Measurements from ENCODE around the gene C3. TPM values are rescaled to one million over a fixed set of nuclear protein-coding genes. Genes with fewer than 3 reads are reported as not detected.

The C3 gene
- total and polyA plus RNA-seq, 2 experiments from 2014 or later, result 5.1 to 17.7 TPM

DNA sequence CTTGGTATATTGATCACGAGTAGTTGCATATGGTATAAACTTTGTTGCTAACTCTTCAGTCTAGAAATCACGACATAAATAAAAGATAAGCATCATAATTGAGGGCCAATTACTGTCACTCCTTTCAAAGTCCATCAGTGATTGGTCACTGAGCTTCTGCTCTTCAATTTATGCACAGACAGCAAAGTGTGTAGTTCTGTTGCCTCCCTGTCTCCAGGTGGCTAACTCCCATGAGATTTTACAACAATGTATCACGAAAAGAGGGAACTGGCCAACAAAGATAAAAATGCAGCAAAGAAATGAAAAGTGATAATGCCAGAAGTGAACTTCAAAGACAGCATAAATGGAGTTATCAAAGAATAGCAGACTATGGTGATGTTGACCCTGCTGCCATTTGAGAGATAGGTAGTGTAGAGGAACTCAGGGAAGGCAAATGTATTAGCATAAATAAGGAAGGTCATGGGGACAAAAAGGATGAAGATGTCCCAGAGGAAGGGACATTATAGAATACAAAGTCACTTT is 37.8 kb downstream of the C3 start:
- Mint-ChIP-seq H3K36me3 (ENCODE audit: low read depth) (peaks cover 62% of the 10 kb centered on the region), H3K27ac (no peak overlapping the region), H3K4me1 (no peaks in the 10 kb centered on the region), H3K27me3 (ENCODE audit: insufficient read depth, low read depth, poor library complexity) (peaks cover 9% of the 10 kb centered on the region), H3K4me3 (no peak overlapping the region), H3K9me3 (peaks cover 98% of the 10 kb centered on the region)
- Histone ChIP-seq H3K4me2 (no peak overlapping the region), H3K9me2 (ENCODE audit: insufficient read depth) (no peaks in the 10 kb centered on the region), H3K27me3 (ENCODE audit: insufficient read depth) (no peaks in the 10 kb centered on the region), H4K20me1 (replicated peaks; ENCODE audit: insufficient read depth) (no peaks in the 10 kb centered on the region), H3K4me3 (no peak overlapping the region), H3K27ac (ENCODE audit: low read depth) (no peak overlapping the region), H3K36me3 (ENCODE audit: insufficient read depth) (no peaks in the 10 kb centered on the region), H3K4me1 (ENCODE audit: insufficient read depth) (no peaks in the 10 kb centered on the region), H2AFZ (no peak overlapping the region), H3K79me2 (replicated peaks; ENCODE audit: insufficient read depth) (no peaks in the 10 kb centered on the region), H3F3A (replicated peaks; ENCODE audit: low read depth) (no peaks in the 10 kb centered on the region)
- TF ChIP-seq ETS1 (IDR thresholded peaks at IDR 0.05) (no peak), REST (IDR thresholded peaks at IDR 0.05; ENCODE audit: unreplicated experiment) (no peak), ZNF114 (CRISPR knock-in tag; IDR thresholded peaks at IDR 0.05) (no peak), CREB1 (CRISPR knock-in tag; IDR thresholded peaks at IDR 0.05; ENCODE audit: low read depth) (no peak), JUNB (IDR thresholded peaks at IDR 0.05; ENCODE audit: unreplicated experiment) (no peak), EZH2phosphoT487 (IDR thresholded peaks at IDR 0.05; ENCODE audit: unreplicated experiment) (no peak), STAT1 (IDR thresholded peaks at IDR 0.05; ENCODE audit: unreplicated experiment) (no peak), EZH2 (IDR thresholded peaks at IDR 0.05; ENCODE audit: low read depth, unreplicated experiment) (no peak), NANOG (IDR thresholded peaks at IDR 0.05; ENCODE audit: borderline replicate concordance) (no peak)
- TF ChIP-seq, protein P1, sequence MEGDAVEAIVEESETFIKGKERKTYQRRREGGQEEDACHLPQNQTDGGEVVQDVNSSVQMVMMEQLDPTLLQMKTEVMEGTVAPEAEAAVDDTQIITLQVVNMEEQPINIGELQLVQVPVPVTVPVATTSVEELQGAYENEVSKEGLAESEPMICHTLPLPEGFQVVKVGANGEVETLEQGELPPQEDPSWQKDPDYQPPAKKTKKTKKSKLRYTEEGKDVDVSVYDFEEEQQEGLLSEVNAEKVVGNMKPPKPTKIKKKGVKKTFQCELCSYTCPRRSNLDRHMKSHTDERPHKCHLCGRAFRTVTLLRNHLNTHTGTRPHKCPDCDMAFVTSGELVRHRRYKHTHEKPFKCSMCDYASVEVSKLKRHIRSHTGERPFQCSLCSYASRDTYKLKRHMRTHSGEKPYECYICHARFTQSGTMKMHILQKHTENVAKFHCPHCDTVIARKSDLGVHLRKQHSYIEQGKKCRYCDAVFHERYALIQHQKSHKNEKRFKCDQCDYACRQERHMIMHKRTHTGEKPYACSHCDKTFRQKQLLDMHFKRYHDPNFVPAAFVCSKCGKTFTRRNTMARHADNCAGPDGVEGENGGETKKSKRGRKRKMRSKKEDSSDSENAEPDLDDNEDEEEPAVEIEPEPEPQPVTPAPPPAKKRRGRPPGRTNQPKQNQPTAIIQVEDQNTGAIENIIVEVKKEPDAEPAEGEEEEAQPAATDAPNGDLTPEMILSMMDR (conservative IDR thresholded peaks at IDR 0.05; ENCODE audit: low read depth in 2 of 2), result no peak
- TF ChIP-seq, protein P2, sequence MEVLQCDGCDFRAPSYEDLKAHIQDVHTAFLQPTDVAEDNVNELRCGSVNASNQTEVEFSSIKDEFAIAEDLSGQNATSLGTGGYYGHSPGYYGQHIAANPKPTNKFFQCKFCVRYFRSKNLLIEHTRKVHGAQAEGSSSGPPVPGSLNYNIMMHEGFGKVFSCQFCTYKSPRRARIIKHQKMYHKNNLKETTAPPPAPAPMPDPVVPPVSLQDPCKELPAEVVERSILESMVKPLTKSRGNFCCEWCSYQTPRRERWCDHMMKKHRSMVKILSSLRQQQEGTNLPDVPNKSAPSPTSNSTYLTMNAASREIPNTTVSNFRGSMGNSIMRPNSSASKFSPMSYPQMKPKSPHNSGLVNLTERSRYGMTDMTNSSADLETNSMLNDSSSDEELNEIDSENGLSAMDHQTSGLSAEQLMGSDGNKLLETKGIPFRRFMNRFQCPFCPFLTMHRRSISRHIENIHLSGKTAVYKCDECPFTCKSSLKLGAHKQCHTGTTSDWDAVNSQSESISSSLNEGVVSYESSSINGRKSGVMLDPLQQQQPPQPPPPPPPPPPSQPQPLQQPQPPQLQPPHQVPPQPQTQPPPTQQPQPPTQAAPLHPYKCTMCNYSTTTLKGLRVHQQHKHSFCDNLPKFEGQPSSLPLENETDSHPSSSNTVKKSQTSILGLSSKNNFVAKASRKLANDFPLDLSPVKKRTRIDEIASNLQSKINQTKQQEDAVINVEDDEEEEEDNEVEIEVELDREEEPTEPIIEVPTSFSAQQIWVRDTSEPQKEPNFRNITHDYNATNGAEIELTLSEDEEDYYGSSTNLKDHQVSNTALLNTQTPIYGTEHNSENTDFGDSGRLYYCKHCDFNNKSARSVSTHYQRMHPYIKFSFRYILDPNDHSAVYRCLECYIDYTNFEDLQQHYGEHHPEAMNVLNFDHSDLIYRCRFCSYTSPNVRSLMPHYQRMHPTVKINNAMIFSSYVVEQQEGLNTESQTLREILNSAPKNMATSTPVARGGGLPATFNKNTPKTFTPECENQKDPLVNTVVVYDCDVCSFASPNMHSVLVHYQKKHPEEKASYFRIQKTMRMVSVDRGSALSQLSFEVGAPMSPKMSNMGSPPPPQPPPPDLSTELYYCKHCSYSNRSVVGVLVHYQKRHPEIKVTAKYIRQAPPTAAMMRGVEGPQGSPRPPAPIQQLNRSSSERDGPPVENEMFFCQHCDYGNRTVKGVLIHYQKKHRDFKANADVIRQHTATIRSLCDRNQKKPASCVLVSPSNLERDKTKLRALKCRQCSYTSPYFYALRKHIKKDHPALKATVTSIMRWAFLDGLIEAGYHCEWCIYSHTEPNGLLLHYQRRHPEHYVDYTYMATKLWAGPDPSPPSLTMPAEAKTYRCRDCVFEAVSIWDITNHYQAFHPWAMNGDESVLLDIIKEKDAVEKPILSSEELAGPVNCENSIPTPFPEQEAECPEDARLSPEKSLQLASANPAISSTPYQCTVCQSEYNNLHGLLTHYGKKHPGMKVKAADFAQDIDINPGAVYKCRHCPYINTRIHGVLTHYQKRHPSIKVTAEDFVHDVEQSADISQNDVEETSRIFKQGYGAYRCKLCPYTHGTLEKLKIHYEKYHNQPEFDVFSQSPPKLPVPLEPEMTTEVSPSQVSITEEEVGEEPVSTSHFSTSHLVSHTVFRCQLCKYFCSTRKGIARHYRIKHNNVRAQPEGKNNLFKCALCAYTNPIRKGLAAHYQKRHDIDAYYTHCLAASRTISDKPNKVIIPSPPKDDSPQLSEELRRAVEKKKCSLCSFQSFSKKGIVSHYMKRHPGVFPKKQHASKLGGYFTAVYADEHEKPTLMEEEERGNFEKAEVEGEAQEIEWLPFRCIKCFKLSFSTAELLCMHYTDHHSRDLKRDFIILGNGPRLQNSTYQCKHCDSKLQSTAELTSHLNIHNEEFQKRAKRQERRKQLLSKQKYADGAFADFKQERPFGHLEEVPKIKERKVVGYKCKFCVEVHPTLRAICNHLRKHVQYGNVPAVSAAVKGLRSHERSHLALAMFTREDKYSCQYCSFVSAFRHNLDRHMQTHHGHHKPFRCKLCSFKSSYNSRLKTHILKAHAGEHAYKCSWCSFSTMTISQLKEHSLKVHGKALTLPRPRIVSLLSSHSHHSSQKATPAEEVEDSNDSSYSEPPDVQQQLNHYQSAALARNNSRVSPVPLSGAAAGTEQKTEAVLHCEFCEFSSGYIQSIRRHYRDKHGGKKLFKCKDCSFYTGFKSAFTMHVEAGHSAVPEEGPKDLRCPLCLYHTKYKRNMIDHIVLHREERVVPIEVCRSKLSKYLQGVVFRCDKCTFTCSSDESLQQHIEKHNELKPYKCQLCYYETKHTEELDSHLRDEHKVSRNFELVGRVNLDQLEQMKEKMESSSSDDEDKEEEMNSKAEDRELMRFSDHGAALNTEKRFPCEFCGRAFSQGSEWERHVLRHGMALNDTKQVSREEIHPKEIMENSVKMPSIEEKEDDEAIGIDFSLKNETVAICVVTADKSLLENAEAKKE (CRISPR knock-in tag; IDR thresholded peaks at IDR 0.05), result no peak
- DNase-seq (ENCODE audit: low spot score) (no peak), ATAC-seq (no peak)

Data from GM23338 (cell line).